GM21367 (cell line): Measurements from ENCODE around the gene MMAB.

Experiments
- ATAC-seq: cut with Tn5 transposase; IDR thresholded peaks from one replicate; pipeline ENCODE4 v1.9.1; 2021; ENCODE audit not compliant: unreplicated experiment

Gene MMAB

DNA sequence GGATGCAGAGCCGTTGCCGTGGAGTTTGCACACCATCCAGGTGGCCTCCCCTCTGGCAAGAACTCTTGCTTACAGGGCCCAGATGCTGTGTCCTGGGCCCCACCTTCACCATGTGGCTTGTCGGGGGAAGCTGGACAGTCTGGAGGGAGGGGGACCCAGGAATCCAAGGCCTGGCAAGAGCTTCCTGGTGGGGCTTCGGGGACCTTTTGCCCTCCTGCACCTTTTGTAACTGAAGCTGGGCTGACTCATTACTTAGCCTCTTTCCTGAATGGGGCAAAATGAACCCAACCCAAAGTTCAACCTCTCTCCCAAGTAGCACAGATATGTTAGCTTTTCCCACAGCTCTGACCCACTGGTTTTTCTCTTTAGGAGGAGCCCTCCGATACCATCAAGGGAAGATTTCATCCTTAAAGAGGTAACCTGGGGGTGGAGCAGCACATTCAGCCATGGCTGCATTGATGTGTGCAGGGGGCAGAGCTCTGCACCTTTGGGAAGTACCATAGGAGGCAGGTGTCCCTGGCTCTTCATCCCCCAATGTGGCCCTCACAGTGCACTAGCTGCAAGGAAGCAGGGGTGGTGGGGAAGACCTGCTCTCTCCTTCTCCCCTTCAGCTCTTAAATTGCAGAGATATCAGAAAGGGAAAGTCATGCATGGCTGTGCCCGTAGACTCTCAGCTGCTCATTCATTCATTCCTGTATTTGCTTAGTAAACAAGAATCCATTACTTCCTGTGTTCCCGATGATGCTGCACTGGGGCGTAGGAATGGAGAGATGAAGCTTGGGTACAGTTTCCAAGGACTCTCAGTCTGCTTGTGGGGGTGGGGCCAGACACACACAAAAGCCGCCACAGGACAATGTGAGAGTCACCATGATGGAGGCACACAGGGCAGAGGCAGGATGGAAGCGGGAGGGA is 13.3 kb upstream of the MMAB start:
- ATAC-seq, result no peak

DNA sequence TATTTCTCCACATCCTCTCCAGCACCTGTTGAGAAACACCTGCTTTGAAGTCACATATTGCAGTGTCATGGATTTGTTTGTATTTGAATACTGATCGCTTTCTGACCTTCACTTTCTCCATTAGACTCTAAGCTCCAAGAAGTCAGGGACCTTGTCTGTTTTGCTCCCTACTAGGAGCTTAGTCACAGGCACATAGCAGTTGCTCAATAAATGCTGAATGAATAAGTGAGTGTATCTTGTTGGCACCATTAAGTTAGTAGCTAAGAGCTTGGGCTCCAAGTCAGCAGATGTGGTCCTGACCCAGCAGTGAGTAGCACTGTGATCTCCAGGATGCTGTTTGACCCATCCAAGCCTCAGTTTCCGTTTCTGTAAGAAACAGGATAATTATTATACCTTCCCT is 10.4 kb upstream of the MMAB start:
- no peak for ATAC-seq

DNA sequence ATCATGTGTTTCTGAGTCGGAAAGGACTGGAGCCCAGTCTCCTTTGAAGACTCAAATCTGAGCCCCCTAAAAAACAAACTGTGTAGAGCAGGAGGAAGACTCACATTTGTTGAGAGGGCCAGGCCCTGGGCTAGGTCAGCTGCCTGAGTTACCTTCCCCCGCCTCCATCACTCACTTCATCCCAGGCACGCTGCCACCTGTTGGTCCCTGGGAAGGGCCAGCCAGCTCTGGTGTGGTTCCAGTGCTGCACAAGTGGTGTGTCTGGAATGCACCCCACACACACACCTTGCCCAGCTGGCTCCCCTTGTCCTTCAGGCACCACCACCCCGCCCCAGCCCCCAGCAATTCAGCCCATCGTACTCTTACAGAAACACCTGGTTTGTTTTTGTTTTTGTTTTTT is 9.3 kb upstream of the MMAB start:
- ATAC-seq, result no peak

DNA sequence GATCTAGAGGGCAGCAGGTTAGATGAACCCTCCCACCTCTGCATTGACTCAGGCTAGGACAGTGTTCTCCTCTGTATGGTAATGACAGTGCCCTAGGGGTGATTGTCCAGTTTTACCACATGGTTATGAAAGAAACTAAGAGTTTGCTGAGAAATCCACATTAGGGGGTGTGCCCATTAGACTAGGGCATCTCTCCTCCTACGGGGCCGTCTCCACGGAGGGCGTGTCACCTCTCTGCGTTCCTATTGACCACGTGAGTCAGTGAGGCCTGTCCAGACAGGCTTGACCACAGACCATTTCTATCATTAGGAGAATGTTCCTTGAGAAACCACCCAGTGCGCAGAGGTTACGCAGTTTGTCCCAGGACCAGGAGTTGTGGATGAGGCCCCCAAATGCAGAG is 8.6 kb upstream of the MMAB start:
- ATAC-seq, result no peak

DNA sequence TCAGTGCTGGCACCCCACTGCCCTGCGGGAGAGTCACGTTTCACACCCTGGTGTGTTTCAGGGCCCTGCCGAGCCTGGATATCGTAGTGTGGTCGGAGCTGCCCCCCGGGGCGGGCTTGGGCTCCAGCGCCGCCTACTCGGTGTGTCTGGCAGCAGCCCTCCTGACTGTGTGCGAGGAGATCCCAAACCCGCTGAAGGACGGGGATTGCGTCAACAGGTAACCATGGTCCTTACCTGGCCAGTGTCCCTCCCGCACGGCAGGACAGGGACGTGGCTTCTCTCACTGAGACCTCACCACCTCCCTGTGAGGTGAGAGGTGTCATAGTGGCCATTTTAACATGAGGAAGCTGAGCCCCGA is 8.0 kb upstream of the MMAB start:
- no peak for ATAC-seq

DNA sequence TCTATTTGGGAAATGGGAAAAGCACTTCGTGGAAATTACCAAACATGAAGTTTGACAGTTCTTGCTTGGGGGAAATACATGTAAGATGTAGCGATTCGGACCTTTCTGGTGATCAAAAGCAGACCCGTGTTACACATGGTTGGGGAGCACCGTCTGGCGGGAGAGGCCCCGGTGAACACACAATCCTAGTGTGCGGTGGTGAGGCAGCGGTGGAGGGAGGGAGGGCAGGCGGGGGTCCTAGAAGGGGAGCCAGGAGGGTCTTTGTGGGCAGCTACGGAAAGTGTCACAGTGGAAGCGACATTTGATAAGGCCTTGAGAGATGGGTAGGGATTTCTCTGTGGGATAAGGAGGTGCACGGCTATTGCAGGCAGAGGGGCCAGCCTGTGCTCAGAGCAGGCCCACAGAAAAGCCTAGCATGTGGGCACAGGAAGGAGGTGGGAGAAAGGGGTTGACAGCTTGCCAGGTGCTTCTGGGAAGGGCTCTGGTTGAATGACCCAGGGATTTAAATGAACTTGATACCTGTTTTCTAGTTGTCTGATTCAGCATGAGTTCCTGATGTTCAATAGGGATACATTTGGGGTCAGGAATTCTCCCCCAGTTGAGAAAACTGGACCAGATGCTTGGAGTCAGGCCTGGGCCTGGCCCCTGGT is 7.5 kb upstream of the MMAB start:
- no peak for ATAC-seq

DNA sequence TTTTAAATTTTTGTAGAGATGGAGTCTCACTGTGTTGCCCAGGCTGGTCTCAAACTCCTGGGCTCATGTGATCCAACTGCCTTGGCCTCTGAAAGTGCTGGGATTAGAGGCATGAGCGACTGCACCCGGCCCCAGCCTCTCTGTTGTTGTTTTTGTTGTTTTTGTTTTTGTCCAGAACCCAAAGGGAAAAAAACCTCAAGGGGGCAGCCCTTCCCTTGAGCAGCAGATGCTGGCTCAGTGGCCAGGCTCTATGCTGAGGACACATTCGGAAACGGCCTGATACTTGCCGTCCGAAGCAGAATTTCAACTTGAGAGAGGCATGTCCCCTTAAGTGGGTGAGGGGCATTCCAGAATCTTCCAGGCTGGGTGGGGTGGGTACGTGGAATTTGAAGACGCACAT is 7.0 kb upstream of the MMAB start:
- no peak for ATAC-seq

DNA sequence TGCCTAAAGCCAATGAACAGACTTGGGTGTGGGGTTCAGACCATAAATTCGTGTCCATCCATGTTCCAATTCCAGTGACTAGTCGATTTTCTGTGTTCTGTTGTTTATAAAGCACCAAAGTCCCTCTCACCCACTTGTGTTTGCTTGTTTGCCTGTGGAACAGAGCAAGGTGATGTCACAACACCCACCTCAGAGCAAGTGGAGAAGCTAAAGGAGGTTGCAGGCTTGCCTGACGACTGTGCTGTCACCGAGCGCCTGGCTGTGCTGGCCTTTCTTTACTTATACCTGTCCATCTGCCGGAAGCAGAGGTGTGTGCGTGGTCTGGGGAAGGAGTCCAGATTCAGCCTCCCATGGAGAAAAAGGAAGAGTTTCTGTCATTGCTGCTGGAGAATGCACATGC is 6.3 kb upstream of the MMAB start:
- ATAC-seq, result no peak

DNA sequence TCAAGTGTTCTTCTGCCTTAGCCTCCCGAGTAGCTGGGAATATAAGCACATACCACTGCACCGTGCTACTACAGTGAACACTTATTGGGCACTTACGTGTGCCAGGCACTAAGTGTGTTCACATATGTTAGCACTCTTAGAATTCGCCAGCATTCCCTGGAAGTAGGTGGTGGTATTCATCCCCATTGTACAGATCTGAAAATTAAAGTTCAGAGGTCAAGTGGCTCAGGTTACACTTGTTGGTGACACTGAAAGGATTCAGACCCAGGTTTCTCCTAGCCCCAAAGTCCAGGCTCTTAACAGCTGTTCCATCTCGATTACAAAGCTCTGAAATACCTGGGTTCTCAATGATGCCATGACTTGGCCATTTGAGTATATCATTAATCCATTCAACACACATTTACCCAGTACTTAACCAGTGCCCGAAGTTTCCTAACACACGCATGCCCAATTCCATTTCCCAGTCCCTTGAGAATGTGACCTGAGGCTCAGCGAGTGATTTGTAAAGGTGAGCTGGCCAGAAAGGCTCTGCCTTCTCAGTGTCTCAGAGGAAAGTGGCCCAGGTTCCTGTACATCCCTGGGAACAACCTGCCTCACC is 5.1 kb upstream of the MMAB start:
- ATAC-seq, result no peak

DNA sequence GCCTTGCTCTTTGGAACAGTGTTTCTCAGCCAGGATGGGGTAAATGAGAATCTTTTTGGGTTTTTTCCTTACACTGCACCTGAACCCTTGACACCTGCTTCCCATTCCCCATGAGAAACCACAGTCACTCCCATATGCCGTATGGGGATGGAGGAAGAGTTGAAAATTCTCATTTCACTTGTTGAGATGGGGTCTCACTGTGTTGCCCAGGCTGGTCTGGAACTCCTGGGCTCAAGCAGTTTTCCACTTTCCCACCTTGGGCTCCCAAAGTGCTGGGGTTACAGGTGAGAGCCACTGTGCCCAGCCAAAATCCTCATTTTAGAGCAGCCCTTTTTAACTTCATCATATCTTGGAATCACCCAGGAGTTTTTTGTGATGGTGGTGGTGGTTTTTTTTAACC is 4.0 kb upstream of the MMAB start:
- ATAC-seq, result no peak

DNA sequence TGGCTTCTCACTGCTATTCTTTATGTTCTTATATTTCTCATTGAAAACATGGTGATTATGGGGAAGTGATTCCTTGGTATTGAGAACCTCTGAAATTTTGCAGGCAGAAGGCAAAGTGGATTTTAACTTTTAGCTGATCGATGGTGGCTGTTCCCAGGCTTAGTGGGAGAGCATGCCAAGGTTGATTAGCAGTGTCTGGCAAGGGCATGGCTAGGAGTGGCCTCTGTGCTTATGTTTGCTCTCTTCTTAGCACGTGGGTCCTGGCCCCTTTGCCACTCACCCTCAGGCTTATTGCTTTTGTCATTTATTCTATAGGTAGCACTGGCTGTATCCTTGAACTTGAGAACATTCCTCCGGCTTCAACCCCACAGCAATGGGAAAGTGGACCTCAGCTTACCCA is 2.4 kb upstream of the MMAB start:
- no peak for ATAC-seq

DNA sequence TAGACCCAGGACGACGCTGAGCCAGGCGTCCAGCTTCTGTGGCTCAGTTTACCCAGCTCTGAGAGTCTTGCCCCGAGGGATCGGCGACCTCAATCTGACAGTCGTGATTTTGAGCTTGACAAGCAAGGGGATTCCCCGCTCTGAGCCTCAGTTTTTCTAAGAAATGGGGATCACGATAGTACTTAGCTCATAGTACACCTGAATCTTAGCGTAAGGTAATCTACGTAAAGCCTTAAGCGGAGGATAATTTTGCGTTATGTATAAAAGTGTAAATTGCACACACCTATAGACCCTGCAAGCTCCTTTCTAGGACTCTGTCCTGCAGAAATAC is 575 bp upstream of the MMAB start:
- ATAC-seq, result no peak

DNA sequence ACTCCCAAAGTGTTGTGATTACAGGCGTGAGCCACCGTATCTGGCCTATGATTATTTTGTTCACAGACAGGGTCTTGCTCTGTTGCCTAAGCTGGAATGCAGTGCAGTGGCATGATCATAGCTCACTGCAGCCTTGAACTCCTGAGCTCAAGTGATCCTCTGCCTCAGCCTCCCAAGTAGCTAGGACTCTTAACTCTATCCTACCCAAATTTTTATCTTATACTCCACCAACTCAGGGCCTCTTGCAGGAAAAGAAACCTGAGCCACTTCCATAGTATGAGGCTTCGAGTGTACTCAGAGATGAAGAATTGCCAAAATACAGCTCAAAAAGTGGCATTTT is 828 bp downstream of the MMAB start:
- ATAC-seq, result no peak

DNA sequence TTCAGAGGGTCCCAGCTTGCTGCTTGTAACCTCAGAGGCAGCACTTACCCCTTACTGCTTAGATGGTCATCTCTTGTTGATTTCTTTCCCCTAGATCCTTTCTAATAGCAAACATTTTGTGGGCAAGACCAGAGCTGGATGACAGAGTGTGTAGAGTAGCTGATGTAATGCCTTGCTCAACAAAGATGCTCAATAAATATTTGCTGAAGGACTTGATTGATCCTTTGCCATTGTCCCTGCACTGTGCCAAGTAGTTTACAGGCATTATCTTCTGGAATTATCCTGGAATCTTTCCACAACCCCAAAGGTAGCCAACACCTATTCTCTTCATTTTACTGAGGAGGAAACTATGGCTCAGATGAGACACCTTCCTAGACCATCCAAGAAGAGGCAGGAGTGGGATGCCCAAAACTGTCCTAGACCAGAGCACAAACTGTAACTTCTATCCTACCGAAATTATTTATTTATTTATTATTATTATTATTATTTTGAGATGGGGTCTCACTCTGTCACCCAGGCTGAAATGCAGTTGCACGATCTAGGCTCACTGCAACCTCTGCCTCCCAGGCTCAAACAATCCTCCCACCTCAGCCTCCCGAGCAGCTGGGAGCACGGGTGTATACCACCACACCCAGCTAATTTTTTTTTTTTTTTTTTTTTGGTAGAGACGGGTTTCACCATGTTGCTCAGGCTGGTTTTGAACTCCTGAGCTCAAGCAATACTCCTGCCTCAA is 1.4 kb downstream of the MMAB start:
- ATAC-seq, result no peak

DNA sequence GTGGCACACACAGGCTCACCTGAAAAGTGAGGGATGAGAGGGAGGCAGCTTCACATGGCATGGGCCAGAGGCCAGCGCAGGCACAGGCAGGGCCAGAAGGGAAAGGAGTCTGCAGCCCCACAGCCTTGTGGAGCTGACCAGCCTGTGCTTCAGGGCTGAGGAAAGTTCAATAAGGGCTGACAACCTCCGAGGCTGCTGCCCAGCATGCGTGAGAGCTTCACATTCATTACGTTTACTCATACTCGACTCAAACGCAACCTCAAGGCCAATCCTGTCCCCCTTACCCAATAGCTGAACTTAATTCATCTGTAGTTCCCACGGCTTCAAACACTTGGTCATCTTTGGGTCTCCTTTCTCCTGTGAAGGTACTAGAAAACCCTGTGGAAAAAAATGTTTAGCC is 4.8 kb downstream of the MMAB start:
- no peak for ATAC-seq

DNA sequence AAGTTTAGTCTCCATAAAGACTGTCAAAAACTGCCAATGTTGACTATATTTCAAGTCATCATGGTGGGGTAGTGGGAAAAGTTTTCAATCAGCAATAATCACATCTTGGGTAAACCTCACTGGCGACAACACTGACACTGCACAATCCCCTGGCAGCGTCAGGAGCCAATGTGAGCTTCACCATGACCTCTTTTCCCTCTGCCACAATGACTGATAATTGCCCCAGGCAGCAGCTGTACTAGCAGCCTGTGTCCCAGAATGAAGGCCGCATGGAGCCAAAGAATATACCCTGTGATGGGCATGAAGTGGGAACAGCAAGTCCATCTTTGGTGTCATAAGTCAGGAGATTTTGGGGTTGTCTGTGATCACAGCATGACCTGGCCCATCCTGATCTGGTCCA is 5.3 kb downstream of the MMAB start:
- no peak for ATAC-seq

DNA sequence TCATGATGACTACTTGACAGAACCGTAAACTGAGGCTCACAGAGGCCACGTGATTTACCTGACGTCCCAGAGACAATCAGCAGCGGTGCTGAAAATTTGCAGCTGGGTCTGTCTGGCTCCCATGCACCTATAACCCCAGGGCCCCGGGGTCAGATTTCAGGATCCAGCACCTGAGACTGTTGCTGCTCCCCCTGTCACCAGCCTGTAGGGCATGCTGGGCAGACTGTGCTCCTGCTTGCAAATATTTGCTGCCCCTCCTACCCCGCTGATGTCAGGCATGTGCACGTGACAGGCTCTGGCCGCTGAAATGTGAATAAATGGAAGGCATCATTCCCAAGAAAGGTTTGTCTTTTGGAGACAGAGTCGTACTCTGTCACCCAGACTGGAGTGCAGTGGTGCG is 6.0 kb downstream of the MMAB start:
- ATAC-seq, result no peak

DNA sequence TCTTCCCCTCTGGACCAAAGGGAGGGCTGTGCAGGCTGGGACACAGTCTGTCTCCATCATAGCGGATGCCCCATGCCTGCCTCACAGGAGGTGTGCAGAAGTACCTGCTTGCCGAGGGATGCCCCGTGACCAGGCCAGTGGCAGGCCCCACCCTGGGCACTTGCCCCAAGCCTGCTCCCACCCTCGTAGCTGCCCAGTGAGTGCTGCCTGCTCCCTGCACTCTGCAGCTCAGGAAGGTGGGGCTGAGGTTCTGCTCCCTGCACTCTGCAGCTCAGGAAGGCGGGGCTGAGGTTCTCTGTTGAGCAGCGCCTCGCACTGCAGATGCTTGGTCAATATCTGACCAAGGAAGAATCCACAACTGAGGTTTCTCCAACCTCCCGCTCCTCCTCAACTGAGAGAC is 6.9 kb downstream of the MMAB start:
- ATAC-seq, result no peak

DNA sequence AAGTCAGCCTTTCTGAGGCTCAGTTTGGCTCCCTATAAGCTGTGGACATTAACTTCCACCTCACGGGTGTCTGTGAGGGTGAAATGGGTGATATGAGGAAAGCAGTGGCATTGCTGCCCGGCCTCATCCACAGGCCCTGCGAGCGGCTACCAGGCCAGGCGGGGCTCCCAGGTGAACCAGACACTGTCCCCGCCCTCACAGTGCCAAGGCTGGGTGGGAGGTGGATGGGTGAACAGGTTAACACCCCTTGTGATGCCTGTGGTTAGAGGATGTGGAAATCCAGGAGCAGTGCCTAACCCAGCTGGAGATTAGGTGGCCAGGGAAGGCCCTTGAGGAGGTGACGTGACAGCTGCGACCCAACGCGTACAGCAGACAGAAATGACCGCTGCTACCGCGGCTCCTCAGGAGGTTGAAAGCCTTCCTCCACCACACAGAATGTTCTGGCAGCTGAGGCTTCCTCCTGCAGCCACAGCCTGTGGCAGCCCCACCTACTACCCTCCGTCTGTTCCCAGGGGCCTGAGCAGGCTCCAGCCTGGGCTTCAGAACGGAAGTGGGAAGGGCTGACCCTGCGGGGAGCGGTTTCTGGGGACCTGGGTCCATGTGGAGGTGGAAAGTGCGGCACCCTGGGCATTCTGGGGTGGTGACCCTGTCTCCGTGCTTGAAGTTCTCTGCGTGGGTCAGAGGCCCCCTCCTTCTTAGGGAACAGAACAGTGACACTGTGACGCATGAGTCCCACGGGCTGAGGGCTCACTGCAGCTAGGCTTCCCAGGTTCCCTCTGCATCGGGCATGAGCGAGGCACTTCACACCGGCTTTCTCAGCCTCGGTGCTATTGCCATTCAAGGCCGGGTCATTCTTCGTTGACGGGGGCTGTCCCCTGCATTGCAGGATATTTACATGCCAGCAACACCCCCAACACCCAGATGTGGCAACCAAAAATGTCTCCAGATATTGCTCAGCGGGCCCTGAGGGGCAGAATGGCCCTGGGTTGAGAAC is 9.7 kb downstream of the MMAB start:
- ATAC-seq, result no peak

DNA sequence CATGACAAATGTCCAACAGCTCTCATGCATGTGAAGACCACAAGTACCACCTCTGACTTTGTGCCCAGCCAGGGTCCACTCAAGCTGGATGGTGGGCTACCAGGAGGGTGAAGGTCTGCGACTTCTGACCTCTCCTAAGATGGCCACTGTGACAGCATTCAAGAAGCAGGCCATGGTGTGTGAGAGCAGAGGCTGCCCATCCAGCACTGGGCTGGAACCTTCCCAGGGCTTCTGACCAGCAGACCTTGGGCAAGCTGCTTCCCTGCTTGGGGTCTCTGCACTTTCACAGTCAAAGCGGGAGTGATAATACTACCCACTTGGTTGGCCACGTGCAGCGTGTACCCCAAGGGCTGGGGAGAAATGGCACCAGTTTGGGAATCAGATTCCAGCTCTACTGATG is 10.4 kb downstream of the MMAB start:
- no peak for ATAC-seq

DNA sequence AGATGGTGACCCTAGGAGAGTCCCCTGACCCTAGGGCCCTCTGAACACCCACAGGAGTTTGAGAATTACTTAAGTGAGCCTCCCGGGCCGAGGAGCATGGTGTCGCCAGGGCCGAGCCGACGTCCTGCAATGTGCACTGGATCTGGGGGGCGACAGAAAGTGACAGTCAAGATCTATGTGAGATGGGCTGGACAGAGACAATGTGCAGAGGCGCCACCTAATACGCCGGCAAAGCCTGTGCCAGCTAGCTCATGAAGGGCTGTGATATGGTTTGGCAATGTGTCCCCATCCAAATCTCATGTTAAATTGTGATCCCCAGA is 11.6 kb downstream of the MMAB start:
- ATAC-seq, result no peak
